HG02610 (cell line): ENCODE data around the gene ADGRF4.

Experiments
- ATAC-seq: cut with Tn5 transposase; IDR thresholded peaks from one replicate; pipeline ENCODE4 v1.9.1; 2021; ENCODE audit warnings: mild to moderate bottlenecking, moderate library complexity; ENCODE audit not compliant: unreplicated experiment

ADGRF4 gene

GRCh38 chr6:47698342-47698787 lies at the start of gene ADGRF4:
ADGRF4 (plus strand) TSS chr6:47698580; CDS start chr6:47707246, 8,666 bp downstream.
- no peak for ATAC-seq

GRCh38 chr6:47650553-47651432 lies 47.6 kb upstream of the ADGRF4 start:
- peak; percentile 84 for ATAC-seq

DNA sequence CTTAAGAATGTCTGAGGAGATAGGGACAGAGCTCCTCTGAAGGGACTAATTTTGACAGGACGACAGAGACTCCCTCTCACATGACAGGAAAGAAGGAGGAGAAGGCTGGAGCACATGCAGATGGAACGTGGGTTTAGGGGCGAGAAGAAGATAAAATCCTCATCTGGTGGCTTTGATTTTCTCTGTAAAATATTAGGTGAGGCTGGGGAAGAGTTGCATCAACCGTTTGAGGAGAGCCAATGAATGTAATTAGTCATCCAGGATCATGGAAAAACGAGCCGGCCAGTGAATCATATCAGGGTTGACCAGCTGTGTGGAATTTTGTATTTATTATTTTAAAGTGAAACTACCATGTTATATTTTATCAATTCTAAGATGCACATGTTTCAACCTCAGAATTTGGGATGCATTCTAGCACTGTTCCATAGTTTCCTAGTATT lies 46.9 kb upstream of the ADGRF4 start:
- ATAC-seq: no peak

GRCh38 chr6:47653706-47654105 lies 44.7 kb upstream of the ADGRF4 start:
- no peak for ATAC-seq

GRCh38 chr6:47654255-47654654 lies 44.1 kb upstream of the ADGRF4 start:
- ATAC-seq: no peak

GRCh38 chr6:47655719-47656595 lies 42.4 kb upstream of the ADGRF4 start:
- peak; percentile 72 for ATAC-seq

DNA sequence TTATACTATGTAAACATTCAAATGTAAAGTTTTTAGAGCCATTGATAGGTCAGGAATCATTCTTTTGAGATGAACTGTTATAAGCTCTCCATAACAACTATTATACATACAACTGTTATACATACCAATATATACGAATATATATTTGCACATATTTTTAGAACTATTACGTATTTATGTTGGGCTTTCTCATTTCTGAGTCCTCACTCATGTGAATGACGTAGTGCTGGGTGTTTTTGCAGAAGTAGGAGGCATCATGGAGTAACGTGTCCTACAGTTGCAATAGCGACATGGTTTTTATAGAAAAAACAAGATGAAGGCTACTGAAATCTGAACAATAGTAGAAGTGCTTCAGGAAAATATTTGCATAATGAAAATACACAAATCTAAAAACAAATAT lies 36.4 kb upstream of the ADGRF4 start:
- no peak for ATAC-seq

DNA sequence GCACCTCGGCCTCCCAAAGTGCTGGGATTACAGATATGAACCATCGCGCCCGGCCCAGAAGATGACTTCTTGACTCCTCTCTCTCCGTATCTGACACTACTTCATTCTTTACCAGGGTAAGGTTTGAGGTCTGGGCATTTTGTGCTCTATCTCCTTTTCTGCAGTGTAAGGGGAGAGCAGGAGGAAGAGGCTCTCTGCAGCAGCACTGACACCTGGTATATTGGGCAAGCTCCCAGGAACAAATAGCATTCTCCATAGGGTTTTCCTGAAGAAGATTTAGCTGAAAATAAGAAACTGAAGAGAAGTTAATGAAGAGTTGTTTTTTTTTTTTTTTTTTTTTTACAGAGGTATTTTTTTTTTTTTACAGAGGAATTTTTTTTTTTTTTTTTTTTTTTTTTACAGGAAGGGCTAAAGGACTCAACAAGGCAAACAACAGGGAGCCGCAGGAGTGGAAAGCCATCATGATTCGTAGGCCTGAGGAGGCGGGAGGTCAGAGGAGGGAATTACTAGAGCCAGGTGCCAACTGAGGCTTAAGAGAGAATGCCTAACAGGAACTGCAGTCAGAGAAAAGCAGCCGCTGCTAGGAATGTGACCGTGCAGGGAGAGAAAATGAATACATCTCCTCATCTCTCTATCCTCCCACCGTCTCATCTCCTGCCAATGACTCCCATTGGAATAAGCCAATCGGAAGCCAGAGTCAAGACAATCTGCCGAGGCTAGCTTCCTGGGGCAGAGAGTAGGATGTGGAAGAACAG lies 34.7 kb upstream of the ADGRF4 start:
- ATAC-seq: no peak

GRCh38 chr6:47665112-47665511 lies 33.3 kb upstream of the ADGRF4 start:
- ATAC-seq: no peak

- no peak for ATAC-seq
These were observed 28.5 kb upstream of the ADGRF4 start for GRCh38 chr6:47669684-47670513.

GRCh38 chr6:47670851-47671250 lies 27.5 kb upstream of the ADGRF4 start:
- ATAC-seq: no peak

GRCh38 chr6:47671777-47672176 lies 26.6 kb upstream of the ADGRF4 start:
- no peak for ATAC-seq

DNA sequence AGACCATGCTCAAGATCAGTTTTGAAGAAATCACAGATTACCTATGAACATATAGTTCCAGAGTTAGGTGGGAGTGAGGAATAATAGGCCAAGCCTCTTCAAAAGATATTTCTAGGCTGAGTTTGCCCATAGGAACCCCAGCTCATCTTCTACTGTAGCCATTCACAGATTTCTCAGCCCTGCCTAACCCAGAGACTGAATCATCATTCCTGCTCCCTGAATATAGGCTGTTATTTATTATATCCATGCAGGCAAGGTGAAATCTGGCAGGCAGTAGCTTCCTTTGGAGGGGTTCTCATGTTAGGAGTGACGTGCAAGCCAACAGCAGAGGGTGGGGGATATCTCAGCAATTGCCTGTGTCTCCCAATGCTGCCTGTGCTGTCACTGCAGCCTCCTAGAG lies 25.6 kb upstream of the ADGRF4 start:
- no peak for ATAC-seq

DNA sequence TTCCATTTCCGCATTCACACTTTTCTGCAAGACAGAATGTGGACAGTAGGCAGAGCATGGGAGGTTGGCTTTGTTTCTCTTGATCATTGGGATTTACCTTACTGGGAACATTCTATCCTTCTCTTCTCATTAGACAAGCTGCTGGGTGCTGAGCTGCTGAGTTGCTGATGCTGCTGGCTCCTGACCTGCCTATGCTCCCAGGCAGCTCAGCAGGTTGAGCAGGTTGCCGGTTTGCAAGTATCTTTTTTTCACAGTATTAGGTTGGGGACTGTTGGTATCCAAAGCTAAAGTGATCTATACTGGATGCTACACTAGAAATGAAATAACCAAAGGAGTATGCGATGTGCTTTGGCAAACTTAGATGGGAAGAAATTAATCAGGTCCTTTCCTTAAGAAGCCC lies 23.7 kb upstream of the ADGRF4 start:
- ATAC-seq: no peak

GRCh38 chr6:47677381-47678100 lies 20.8 kb upstream of the ADGRF4 start:
- ATAC-seq: no peak

DNA sequence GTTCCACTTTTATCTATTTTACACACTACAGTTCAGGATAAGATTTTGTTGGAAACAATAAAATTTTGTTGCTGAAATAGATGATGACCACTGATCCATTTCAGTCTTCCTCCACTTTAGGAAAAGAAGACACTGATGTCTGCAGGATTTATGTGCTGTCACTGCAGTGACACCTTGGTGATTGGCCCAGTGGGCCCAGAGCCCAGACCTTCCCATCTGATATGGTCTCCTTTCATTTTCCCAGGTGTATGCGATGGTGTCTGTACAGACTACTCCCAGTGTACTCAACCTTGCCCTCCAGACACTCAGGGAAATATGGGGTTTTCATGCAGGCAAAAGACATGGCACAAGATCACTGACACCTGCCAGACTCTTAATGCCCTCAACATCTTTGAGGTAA lies 19.6 kb upstream of the ADGRF4 start:
- no peak for ATAC-seq

- ATAC-seq: no peak
These were observed 19.0 kb upstream of the ADGRF4 start for GRCh38 chr6:47679322-47679906.

DNA sequence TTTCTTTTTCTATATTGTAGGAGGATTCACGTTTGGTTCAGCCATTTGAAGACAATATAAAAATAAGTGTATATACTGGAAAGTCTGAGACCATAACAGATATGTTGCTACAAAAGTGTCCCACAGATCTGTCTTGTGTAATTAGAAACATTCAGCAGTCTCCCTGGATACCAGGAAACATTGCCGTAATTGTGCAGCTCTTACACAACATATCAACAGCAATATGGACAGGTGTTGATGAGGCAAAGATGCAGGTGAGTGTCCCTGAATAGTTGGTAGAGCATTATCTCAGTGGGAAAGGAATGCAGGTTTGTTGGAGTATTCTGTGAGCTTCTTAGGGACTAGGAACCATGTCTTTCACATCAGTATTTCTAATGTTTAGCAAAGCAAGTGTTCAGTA lies 18.3 kb upstream of the ADGRF4 start:
- no peak for ATAC-seq

DNA sequence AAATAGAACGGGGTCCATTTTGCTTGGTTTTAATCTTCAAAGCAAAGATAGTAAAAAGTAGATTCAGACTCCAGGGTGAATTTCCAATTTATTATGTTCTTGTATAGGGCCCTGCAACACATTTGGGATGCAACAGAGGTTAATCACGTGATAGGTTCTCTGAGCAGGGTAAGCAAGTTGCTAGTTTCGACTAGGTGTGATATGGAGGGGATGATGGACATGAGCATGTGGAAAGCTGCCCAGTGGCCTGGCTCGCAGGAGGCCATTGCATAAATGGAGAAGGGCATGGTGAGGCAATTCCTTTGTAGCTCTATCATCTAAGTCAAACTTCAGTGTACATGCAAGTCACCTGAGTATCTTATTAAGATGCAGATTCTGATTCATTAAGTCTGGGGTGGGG lies 17.7 kb upstream of the ADGRF4 start:
- no peak for ATAC-seq
